H1 (cell line): ENCODE measurements around the gene ASTN2. TPM values are rescaled to one million over a fixed set of nuclear protein-coding genes. Genes with fewer than 3 reads are reported as not detected.

Experiments
- CTCF ChIA-PET: fragments of 300-600 bp; sonication (Branson Sonifier 250); formaldehyde crosslinking; loops from one replicate; lab custom pipeline; 2021; ENCODE audit not compliant: partially characterized antibody; lab: Charles Lee
- POLR2A ChIA-PET: fragments of 300-600 bp; sonication (Branson Sonifier 250); formaldehyde crosslinking; loops from one replicate; lab custom pipeline; 2021; ENCODE audit warnings: inconsistent platforms; ENCODE audit not compliant: partially characterized antibody; lab: Charles Lee
- DNase-seq, 2 experiments: peaks; one replicate each; pipeline versions ENCODE4 v3.0.0 to v3.0.0-alpha.2; 2010 to 2022; ENCODE audit warnings: low spot score in 2 of 2, low read depth in 1 of 2, mixed read lengths in 1 of 2
- FAIRE-seq: peaks from 2 replicates; lab custom pipeline; 2011; peaks lifted over from hg19 to GRCh38; lab: Jason Lieb, UNC
- H2AFZ ChIP-seq: 2 replicates; pipeline ENCODE4 v1.8.1; 2012; ENCODE audit warnings: low read length, inconsistent platforms
- H2AK5ac ChIP-seq: 2 replicates; pipeline ENCODE4 v1.6.1; 2013; ENCODE audit warnings: low read depth, low read length
- H2BK120ac ChIP-seq: replicated peaks from 2 replicates; pipeline ENCODE3; 2013; ENCODE audit warnings: low read depth, low read length, inconsistent platforms
- H2BK12ac ChIP-seq: 2 replicates; pipeline ENCODE4 v1.6.1; 2013; ENCODE audit warnings: low read depth, low read length
- H2BK15ac ChIP-seq: 2 replicates; pipeline ENCODE4 v1.6.1; 2013; ENCODE audit warnings: low read length
- H2BK20ac ChIP-seq: 2 replicates; pipeline ENCODE4 v1.6.1; 2013; ENCODE audit warnings: low read length
- H2BK5ac ChIP-seq: 2 replicates; pipeline ENCODE4 v1.6.1; 2013; ENCODE audit warnings: low read depth, low read length
- H3K14ac ChIP-seq: 2 replicates; pipeline ENCODE4 v1.6.1; 2013; ENCODE audit warnings: inconsistent platforms; ENCODE audit not compliant: insufficient read length
- H3K18ac ChIP-seq: 2 replicates; pipeline ENCODE4 v1.6.1; 2013; ENCODE audit warnings: low read length; ENCODE audit errors: extremely low read depth
- H3K23ac ChIP-seq: 2 replicates; pipeline ENCODE4 v1.6.1; 2013; ENCODE audit warnings: inconsistent platforms; ENCODE audit not compliant: insufficient read length
- H3K23me2 ChIP-seq: 2 replicates; pipeline ENCODE4 v1.6.1; 2013; ENCODE audit warnings: low read depth, low read length
- H3K27ac ChIP-seq: 2 replicates; pipeline ENCODE4 v1.6.1; 2011; ENCODE audit warnings: low read depth, low read length, inconsistent platforms
- H3K27me3 ChIP-seq, 4 experiments: replicated peaks in 1 of 4; 1 replicate in 1 of 4; 2 replicates in 3 of 4; pipeline versions ENCODE4 v1.6.1 to v1.8.1; 2011 to 2013; ENCODE audit warnings: low read length in 3 of 4, mild to moderate bottlenecking in 3 of 4, inconsistent platforms in 2 of 4, mixed read lengths in 2 of 4, moderate library complexity in 1 of 4; ENCODE audit not compliant: control insufficient read depth in 3 of 4, insufficient read depth in 3 of 4; ENCODE audit errors: extremely low read depth in 1 of 4
- H3K36me3 ChIP-seq, 4 experiments: 2 replicates each; pipeline versions ENCODE4 v1.6.1 to v1.8.1; 2011 to 2013; ENCODE audit warnings: mild to moderate bottlenecking in 4 of 4, low read length in 3 of 4, moderate library complexity in 2 of 4, control low read depth in 1 of 4, inconsistent platforms in 1 of 4; ENCODE audit not compliant: insufficient read depth in 4 of 4, control insufficient read depth in 2 of 4
- H3K4ac ChIP-seq: replicated peaks from 2 replicates; pipeline ENCODE3; 2013; ENCODE audit warnings: low read length, low read depth, mixed read lengths, inconsistent platforms; ENCODE audit not compliant: insufficient read length
- H3K4me1 ChIP-seq, 4 experiments: replicated peaks in 1 of 4; 1 replicate in 1 of 4; 2 replicates in 3 of 4; pipeline versions ENCODE4 v1.6.1 to v1.8.1; 2011 to 2013; ENCODE audit warnings: low read length in 3 of 4, inconsistent platforms in 2 of 4, mixed read lengths in 1 of 4; ENCODE audit not compliant: insufficient read depth in 4 of 4, control insufficient read depth in 3 of 4
- H3K4me2 ChIP-seq, 2 experiments: 2 replicates each; pipeline versions ENCODE4 v1.6.1 to v1.8.1; 2011 to 2013; ENCODE audit warnings: low read depth in 2 of 2, low read length in 2 of 2, control low read depth in 1 of 2, inconsistent platforms in 1 of 2, mild to moderate bottlenecking in 1 of 2; ENCODE audit not compliant: insufficient read depth in 1 of 2
- H3K4me3 ChIP-seq, 4 experiments: fragments of 200-600, 300-600 bp in 1 of 4; sonication (generic), shearing (Covaris generic), sonication (Bioruptor Twin) in 1 of 4; 2 replicates each; pipeline versions ENCODE4 v1.5.1 to v1.8.1; 2011 to 2016; ENCODE audit warnings: low read length in 4 of 4, low read depth in 3 of 4, control low read depth in 2 of 4, inconsistent platforms in 2 of 4, mild to moderate bottlenecking in 2 of 4, mixed read lengths in 1 of 4, moderate library complexity in 1 of 4; ENCODE audit not compliant: insufficient read depth in 2 of 4; ENCODE audit errors: extremely low read depth in 1 of 4
- H3K56ac ChIP-seq: replicated peaks from 2 replicates; pipeline ENCODE3; 2013; ENCODE audit warnings: low read depth, mild to moderate bottlenecking, mixed read lengths, low read length, inconsistent platforms; ENCODE audit not compliant: insufficient read length
- H3K79me1 ChIP-seq: 2 replicates; pipeline ENCODE4 v1.6.1; 2013; ENCODE audit warnings: low read depth, low read length, control low read depth
- H3K79me2 ChIP-seq, 2 experiments: 2 replicates each; pipeline versions ENCODE4 v1.6.1 to v1.8.1; 2012 to 2013; ENCODE audit warnings: low read length in 2 of 2, mild to moderate bottlenecking in 2 of 2, inconsistent platforms in 1 of 2; ENCODE audit not compliant: insufficient read depth in 2 of 2, control insufficient read depth in 1 of 2
- H3K9ac ChIP-seq, 4 experiments: replicated peaks in 1 of 4; 1 replicate in 1 of 4; 2 replicates in 3 of 4; pipeline versions ENCODE4 v1.6.1 to v1.8.1; 2011 to 2013; ENCODE audit warnings: low read depth in 3 of 4, low read length in 3 of 4, control low read depth in 2 of 4, mild to moderate bottlenecking in 2 of 4, moderate library complexity in 2 of 4, inconsistent platforms in 1 of 4; ENCODE audit errors: extremely low read depth in 1 of 4
- H3K9me3 ChIP-seq, 2 experiments: 2 replicates each; pipeline versions ENCODE4 v1.6.1 to v1.8.1; 2012 to 2013; ENCODE audit warnings: mild to moderate bottlenecking in 2 of 2, moderate library complexity in 2 of 2, control low read depth in 1 of 2, inconsistent platforms in 1 of 2, low read depth in 1 of 2, low read length in 1 of 2, mixed read lengths in 1 of 2; ENCODE audit not compliant: insufficient read depth in 2 of 2
- H4K20me1 ChIP-seq, 2 experiments: replicated peaks in 1 of 2; 2 replicates each; pipeline versions ENCODE3 to v1.8.1; 2011 to 2013; ENCODE audit warnings: inconsistent platforms in 2 of 2, low read length in 2 of 2, mild to moderate bottlenecking in 1 of 2; ENCODE audit not compliant: insufficient read depth in 2 of 2, control insufficient read depth in 1 of 2
- H4K5ac ChIP-seq: 2 replicates; pipeline ENCODE4 v1.6.1; 2013; ENCODE audit warnings: low read length, low read depth, mixed read lengths, inconsistent platforms; ENCODE audit not compliant: insufficient read length
- H4K8ac ChIP-seq: 2 replicates; pipeline ENCODE4 v1.8.0; 2013; ENCODE audit warnings: mild to moderate bottlenecking, moderate library complexity, low read length, inconsistent platforms; ENCODE audit not compliant: insufficient read depth; ENCODE audit errors: extremely low read depth
- H4K91ac ChIP-seq: replicated peaks from 2 replicates; pipeline ENCODE3; 2013; ENCODE audit warnings: low read length, mixed read lengths, inconsistent platforms; ENCODE audit not compliant: insufficient read length
- ASH2L ChIP-seq: fragments of 200-600, 300-600 bp; sonication (generic); IDR thresholded peaks from one replicate; pipeline ENCODE4 v1.7.1; 2017; ENCODE audit warnings: low read length
- ATF2 ChIP-seq: IDR thresholded peaks from 2 replicates; pipeline ENCODE4 v1.6.1; 2012; ENCODE audit warnings: low read length, inconsistent platforms
- EGR1 ChIP-seq: IDR thresholded peaks from 2 replicates; pipeline ENCODE4 v1.6.1; 2011; ENCODE audit warnings: low read depth, low read length, borderline replicate concordance
- EP300 ChIP-seq, 2 experiments: IDR thresholded peaks; 1 replicate in 1 of 2; 2 replicates in 1 of 2; pipeline ENCODE4 v1.6.1; 2011 to 2012; ENCODE audit warnings: low read depth in 2 of 2, low read length in 2 of 2, mild to moderate bottlenecking in 2 of 2, borderline replicate concordance in 1 of 2, inconsistent platforms in 1 of 2, moderate library complexity in 1 of 2
- MAX ChIP-seq: IDR thresholded peaks from 2 replicates; pipeline ENCODE4 v1.6.1; 2012; ENCODE audit warnings: inconsistent platforms
- POU5F1 ChIP-seq: IDR thresholded peaks from 2 replicates; pipeline ENCODE4 v1.6.1; 2011; ENCODE audit warnings: low read depth, mild to moderate bottlenecking, low read length, moderate library complexity
- SIRT6 ChIP-seq: IDR thresholded peaks from one replicate; pipeline ENCODE4 v1.7.1; 2012; ENCODE audit warnings: low read length, inconsistent platforms
- SP2 ChIP-seq: IDR thresholded peaks from 2 replicates; pipeline ENCODE4 v1.6.1; 2012; ENCODE audit warnings: mild to moderate bottlenecking, low read length, inconsistent platforms
- SP4 ChIP-seq: IDR thresholded peaks from 2 replicates; pipeline ENCODE4 v1.6.1; 2012; ENCODE audit warnings: low read length, inconsistent platforms
- YY1 ChIP-seq: IDR thresholded peaks from 2 replicates; pipeline ENCODE4 v1.6.1; 2011; ENCODE audit warnings: low read depth, mild to moderate bottlenecking, low read length
- WGBS, 2 experiments: shearing (Covaris generic) in 1 of 2; methylation state at CpG; one replicate each; pipeline versions ENCODE4 v1.1.6 to v1.1.7; 2013 to 2015; ENCODE audit warnings: low lambda C conversion rate in 2 of 2, mixed read lengths in 2 of 2, inconsistent platforms in 1 of 2, low coverage in 1 of 2, missing lambda C conversion rate in 1 of 2; ENCODE audit not compliant: insufficient replicate concordance in 2 of 2, insufficient coverage in 1 of 2, insufficient read length in 1 of 2; ENCODE audit errors: extremely low coverage in 1 of 2, missing lambda C conversion rate in 1 of 2; 5-methylcytosine and 5-hydroxymethylcytosine counted together
- polyA plus RNA-seq, 7 experiments: library from polyadenylated mRNA; depleted of rRNA in 3 of 7; stranded (reverse) in 5 of 7; unstranded in 2 of 7; fragments of >200 nt in 5 of 7; fragments of 200-250 nt in 2 of 7; gene quantifications; 1 replicate in 5 of 7; 2 replicates in 1 of 7; 4 replicates in 1 of 7; pipeline versions ENCODE4 v1.2.1 to v1.2.3, GENCODE V29; 2011 to 2013; ENCODE audit warnings: missing spikeins in 2 of 7, mixed read lengths in 2 of 7
- total RNA-seq: library from RNA; stranded (reverse); fragmentation: NEBNext Ultra II Directional; extraction: Animal tissue kit (Norgen Biotek cat#: 25700); gene quantifications from 2 replicates; pipeline ENCODE4 v1.2.1, GENCODE V29; 2021

ASTN2 gene
- total and polyA plus RNA-seq, 2 of the 8 experiments (the other 6 are each of a cell fraction or from before 2014, with no cell fraction given): 8.2 to 13.7 TPM

GRCh38 chr9:116468793-116469527, 945.9 kb downstream of the ASTN2 start:
- CTCF ChIA-PET: interaction anchor here (1.3 to 1.6 kb wide), 2 partner anchors 8 to 21 kb away, joined by 3 to 4 read pairs; no protein-coding TSS in a partner anchor
- H3K9ac ChIP-seq: no peak overlapping the region
- H3K18ac ChIP-seq: no peak overlapping the region; the same call in 1 of the 2 replicates
- H2BK5ac ChIP-seq: no peak overlapping the region
- H2AFZ ChIP-seq: no peak overlapping the region
- TF ChIP-seq SP4: no peak
- TF ChIP-seq SP2: no peak
- no peak for TF ChIP-seq MAX
- no peak for TF ChIP-seq YY1
- no peak for TF ChIP-seq EGR1
- TF ChIP-seq EP300 (IDR thresholded peaks at IDR 0.05; ENCODE audit: borderline replicate concordance in 1 of 2, low read depth in 2 of 2, low read length in 2 of 2): no peak
- no peak for TF ChIP-seq POU5F1
- TF ChIP-seq SIRT6: no peak
- no peak for TF ChIP-seq ASH2L
- TF ChIP-seq ATF2: no peak
- TF ChIP-seq, all 59 proteins: peak for 0
- Histone ChIP-seq H2AK5ac (no peak overlapping the region), H3K27ac (no peak overlapping the region), H3K9me3 (no peaks in the 10 kb centered on the region), H3K79me2 (no peaks in the 10 kb centered on the region), H4K5ac (no peak overlapping the region), H3K23me2 (no peaks in the 10 kb centered on the region), H3K4me3 (no peak overlapping the region), H2BK120ac (no peak overlapping the region), H3K4ac (no peak overlapping the region), H4K20me1 (no peaks in the 10 kb centered on the region), H3K56ac (no peak overlapping the region), H2BK20ac (0 out of 2 replicates have a peak overlapping the region, but pooled peaks have one; percentile 29), H3K36me3 (no peaks in the 10 kb centered on the region), H2BK15ac (no peak overlapping the region), H2BK12ac (peak overlapping the region; percentile 10; the same call in 1 of the 2 replicates), H3K4me1 (peaks cover 4 to 23% (median 13%) of the 10 kb centered on the region in 4 experiments), H4K8ac (no peak overlapping the region), H3K27me3 (no peaks in the 10 kb centered on the region), H3K4me2 (no peak overlapping the region), H3K79me1 (no peaks in the 10 kb centered on the region), H3K14ac (no peak overlapping the region), H4K91ac (no peak overlapping the region), H3K23ac (no peak overlapping the region)
- DNase-seq (peak in 1 of 2 experiments; percentile 26), FAIRE-seq (no peak)
- POLR2A ChIA-PET: no interaction called here
- 84% methylated on average over 8 of the region's 8 CpGs; no CpG with 5 or more reads in 1 of the 2 experiments for WGBS, 2 experiments
